ENCODE measurements around the gene UBASH3B.

Gene UBASH3B

GRCh38 chr11:122811721-122812120, 156.2 kb downstream of the UBASH3B start:
- H3K4me3 ChIP-seq (ENCODE audit: low read length) = no peak overlapping the region
- DNase-seq (ENCODE audit: low read depth) = no peak
- TF ChIP-seq, protein P1, sequence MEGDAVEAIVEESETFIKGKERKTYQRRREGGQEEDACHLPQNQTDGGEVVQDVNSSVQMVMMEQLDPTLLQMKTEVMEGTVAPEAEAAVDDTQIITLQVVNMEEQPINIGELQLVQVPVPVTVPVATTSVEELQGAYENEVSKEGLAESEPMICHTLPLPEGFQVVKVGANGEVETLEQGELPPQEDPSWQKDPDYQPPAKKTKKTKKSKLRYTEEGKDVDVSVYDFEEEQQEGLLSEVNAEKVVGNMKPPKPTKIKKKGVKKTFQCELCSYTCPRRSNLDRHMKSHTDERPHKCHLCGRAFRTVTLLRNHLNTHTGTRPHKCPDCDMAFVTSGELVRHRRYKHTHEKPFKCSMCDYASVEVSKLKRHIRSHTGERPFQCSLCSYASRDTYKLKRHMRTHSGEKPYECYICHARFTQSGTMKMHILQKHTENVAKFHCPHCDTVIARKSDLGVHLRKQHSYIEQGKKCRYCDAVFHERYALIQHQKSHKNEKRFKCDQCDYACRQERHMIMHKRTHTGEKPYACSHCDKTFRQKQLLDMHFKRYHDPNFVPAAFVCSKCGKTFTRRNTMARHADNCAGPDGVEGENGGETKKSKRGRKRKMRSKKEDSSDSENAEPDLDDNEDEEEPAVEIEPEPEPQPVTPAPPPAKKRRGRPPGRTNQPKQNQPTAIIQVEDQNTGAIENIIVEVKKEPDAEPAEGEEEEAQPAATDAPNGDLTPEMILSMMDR (IDR thresholded peaks at IDR 0.05; ENCODE audit: insufficient read depth, low read depth, low read length, missing control alignments) = no peak

DNA sequence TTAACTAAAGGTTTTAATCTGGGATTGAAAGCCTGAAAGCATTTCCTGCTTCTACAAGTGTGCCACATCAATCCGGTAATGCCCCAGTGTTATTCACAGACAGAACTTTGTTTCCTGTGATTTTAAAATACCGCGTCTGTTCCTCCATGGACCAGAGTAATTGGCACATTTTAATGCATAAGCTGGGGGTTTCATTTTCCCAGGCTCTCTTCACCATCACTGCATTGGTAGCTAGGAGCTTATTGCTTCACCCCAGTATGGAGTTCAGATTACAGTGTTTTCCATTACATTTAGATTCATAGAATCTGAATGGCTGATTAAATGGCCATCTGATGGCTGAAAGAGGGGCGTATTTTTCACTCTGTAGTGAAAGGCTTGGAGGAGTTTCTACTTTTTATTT, 157.1 kb downstream of the UBASH3B start:
- TF ChIP-seq, protein P1 (IDR thresholded peaks at IDR 0.05; ENCODE audit: insufficient read depth, low read depth, low read length, missing control alignments) = no peak
- DNase-seq (ENCODE audit: low read depth) = no peak
- no peak overlapping the region for H3K4me3 ChIP-seq (ENCODE audit: low read length)

- DNase-seq (ENCODE audit: low read depth) = no peak
- TF ChIP-seq, protein P1 (IDR thresholded peaks at IDR 0.05; ENCODE audit: insufficient read depth, low read depth, low read length, missing control alignments) = no peak
- H3K4me3 ChIP-seq (ENCODE audit: low read length) = no peak overlapping the region
These were observed 157.8 kb downstream of the UBASH3B start for GRCh38 chr11:122813176-122813893.

- DNase-seq (ENCODE audit: low read depth) = no peak
- TF ChIP-seq, protein P1 (IDR thresholded peaks at IDR 0.05; ENCODE audit: insufficient read depth, low read depth, low read length, missing control alignments) = no peak
- H3K4me3 ChIP-seq (ENCODE audit: low read length) = no peak overlapping the region
These were observed 158.4 kb downstream of the UBASH3B start for GRCh38 chr11:122813894-122814270.

GRCh38 chr11:122814401-122814800, 158.9 kb downstream of the UBASH3B start:
- peak; percentile 11 for DNase-seq (ENCODE audit: low read depth)
- TF ChIP-seq, protein P1 (IDR thresholded peaks at IDR 0.05; ENCODE audit: insufficient read depth, low read depth, low read length, missing control alignments) = peak; percentile 33
- no peak overlapping the region for H3K4me3 ChIP-seq (ENCODE audit: low read length)

DNA sequence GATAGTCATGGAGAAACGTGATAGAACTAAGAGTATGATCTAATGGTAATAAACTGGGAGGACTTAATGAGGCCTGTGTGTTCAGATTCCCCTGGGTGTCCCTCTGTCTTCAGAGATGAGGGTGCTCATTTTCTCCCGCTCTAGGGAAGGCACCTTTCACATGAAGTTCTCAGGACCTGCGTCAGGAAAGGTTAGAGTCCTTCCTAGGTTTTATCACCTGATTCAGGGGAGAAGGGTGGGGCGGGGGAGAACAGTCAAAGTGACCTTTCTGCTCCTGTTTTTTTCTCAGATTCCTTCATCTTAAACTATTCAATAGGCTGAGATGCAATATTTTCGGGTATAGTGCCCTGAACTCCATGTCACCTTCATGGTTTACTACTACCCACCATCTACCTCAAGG, 160.4 kb downstream of the UBASH3B start:
- TF ChIP-seq, protein P1 (IDR thresholded peaks at IDR 0.05; ENCODE audit: insufficient read depth, low read depth, low read length, missing control alignments) = no peak
- DNase-seq (ENCODE audit: low read depth) = no peak
- H3K4me3 ChIP-seq (ENCODE audit: low read length) = no peak overlapping the region

Measured in epithelial cell of esophagus (primary cell).